ENCODE measurements around the gene CCDC92.
"Not testable (repeated sequence)": the region's sequence is repeated elsewhere in the genome, so short reads cannot be mapped to it uniquely, and the experiment has no call there.

Gene CCDC92

GRCh38 chr12:123948401-123948795, 24.2 kb downstream of the CCDC92 start:
- no peak for TF ChIP-seq CTCF (IDR thresholded peaks at IDR 0.05)
- Histone ChIP-seq H3K27ac (no peak overlapping the region), H3K36me3 (no peaks in the 10 kb centered on the region), H3K4me3 (ENCODE audit: low read depth in 1 of 2, low read length in 1 of 2) (no peak overlapping the region), H3K4me1 (ENCODE audit: control insufficient read depth in 1 of 2, insufficient read depth in 1 of 2, low read depth in 1 of 2, low read length in 1 of 2) (no peaks in the 10 kb centered on the region), H3K27me3 (no peaks in the 10 kb centered on the region), H3K9me3 (no peaks in the 10 kb centered on the region)

- H3K27ac ChIP-seq; H3K36me3 ChIP-seq; H3K27me3 ChIP-seq; H3K9me3 ChIP-seq; H3K4me3 ChIP-seq (ENCODE audit: low read depth in 1 of 2, low read length in 1 of 2); H3K4me1 ChIP-seq (ENCODE audit: control insufficient read depth in 1 of 2, insufficient read depth in 1 of 2, low read depth in 1 of 2, low read length in 1 of 2): not testable (repeated sequence)
Measured at GRCh38 chr12:123947531-123947930, 25.1 kb downstream of the CCDC92 start.

- H3K27ac ChIP-seq; H3K4me1 ChIP-seq (ENCODE audit: control insufficient read depth in 1 of 2, insufficient read depth in 1 of 2, low read depth in 1 of 2, low read length in 1 of 2); H3K4me3 ChIP-seq (ENCODE audit: low read depth in 1 of 2, low read length in 1 of 2); H3K9me3 ChIP-seq; H3K36me3 ChIP-seq; H3K27me3 ChIP-seq: not testable (repeated sequence)
Measured at GRCh38 chr12:123946516-123947505, 25.8 kb downstream of the CCDC92 start.

- Histone ChIP-seq H3K27me3 (no peaks in the 10 kb centered on the region), H3K9me3 (no peaks in the 10 kb centered on the region), H3K4me1 (ENCODE audit: control insufficient read depth in 1 of 2, insufficient read depth in 1 of 2, low read depth in 1 of 2, low read length in 1 of 2) (no peaks in the 10 kb centered on the region), H3K36me3 (no peaks in the 10 kb centered on the region), H3K4me3 (ENCODE audit: low read depth in 1 of 2, low read length in 1 of 2) (no peak overlapping the region), H3K27ac (no peak overlapping the region)
- no peak for TF ChIP-seq CTCF (IDR thresholded peaks at IDR 0.05)
Measured at GRCh38 chr12:123946152-123946515, 26.5 kb downstream of the CCDC92 start.

DNA sequence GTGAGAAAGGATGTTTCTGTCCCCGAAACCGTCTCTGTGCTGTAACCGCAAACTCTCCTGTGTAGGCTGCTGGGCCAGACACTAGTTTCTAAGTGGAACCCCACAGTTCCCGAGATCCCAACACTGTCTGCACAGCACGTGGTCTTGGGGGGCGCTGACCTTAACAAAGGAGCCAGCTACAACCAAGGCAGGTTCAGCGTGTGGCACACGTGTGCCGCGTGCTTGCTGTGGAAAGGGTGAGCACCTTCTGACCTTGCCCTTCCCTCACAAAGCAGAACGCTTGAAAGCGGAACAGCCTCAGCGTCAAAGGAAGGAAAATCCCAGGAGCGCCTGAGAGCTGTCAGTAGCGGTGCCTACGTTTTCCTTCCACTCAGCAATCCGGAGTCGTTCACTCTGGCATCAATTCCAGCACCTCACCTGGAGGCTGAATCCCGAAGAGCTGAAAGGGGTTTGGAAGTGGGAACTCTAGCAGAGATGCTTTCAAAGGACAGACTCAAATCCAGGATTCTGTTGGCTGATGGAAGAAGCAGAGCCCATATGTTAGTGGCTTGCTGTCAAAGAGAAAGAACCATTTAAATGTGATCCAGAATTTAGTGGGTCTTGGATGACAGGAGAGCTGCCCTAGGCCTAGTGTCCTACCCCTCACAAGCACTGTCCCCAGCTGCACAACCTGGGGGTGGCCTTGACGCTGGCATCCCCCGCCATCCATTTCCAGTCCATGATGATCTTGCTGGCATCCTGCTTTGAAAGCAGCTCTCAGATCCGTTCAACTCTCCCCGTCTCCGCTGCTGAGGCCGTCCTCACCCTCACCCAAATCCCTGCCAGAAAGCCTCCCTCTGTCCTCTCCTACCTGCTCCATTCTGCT, 27.1 kb downstream of the CCDC92 start:
- TF ChIP-seq CTCF (IDR thresholded peaks at IDR 0.05), result no peak
- Histone ChIP-seq H3K4me1 (ENCODE audit: control insufficient read depth in 1 of 2, insufficient read depth in 1 of 2, low read depth in 1 of 2, low read length in 1 of 2) (no peaks in the 10 kb centered on the region), H3K9me3 (no peaks in the 10 kb centered on the region), H3K4me3 (ENCODE audit: low read depth in 1 of 2, low read length in 1 of 2) (no peak overlapping the region), H3K27ac (no peak overlapping the region), H3K36me3 (no peaks in the 10 kb centered on the region), H3K27me3 (no peaks in the 10 kb centered on the region)

DNA sequence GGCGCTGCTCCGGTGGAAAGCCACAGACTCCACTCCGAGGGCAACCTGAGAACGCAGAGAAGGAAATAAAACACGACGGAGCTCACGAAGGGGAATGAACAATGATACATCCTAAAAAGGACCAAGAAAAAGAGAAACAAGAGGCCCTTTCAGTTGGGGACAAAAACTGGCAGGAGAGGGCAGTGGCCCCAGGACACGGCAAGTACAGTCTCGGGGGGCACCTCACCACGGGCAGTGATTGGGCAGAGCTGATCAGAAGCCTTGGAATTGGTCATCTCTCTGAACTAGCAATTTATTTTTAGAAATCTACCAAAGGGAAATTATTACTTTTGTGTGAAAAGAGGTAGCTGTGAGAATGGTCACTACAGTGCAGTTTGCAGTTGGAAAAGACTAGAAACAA, 27.9 kb downstream of the CCDC92 start:
- no peak overlapping the region for H3K4me3 ChIP-seq (ENCODE audit: low read depth in 1 of 2, low read length in 1 of 2)

More for the DNA sequence above, 27.9 kb downstream of the CCDC92 start:
- no peaks in the 10 kb centered on the region for H3K27me3 ChIP-seq
- H3K4me1 ChIP-seq (ENCODE audit: control insufficient read depth in 1 of 2, insufficient read depth in 1 of 2, low read depth in 1 of 2, low read length in 1 of 2), result no peaks in the 10 kb centered on the region
- H3K36me3 ChIP-seq, result no peaks in the 10 kb centered on the region
- H3K9me3 ChIP-seq, result no peaks in the 10 kb centered on the region
- no peak overlapping the region for H3K27ac ChIP-seq
- TF ChIP-seq CTCF (IDR thresholded peaks at IDR 0.05), result no peak
